ENCODE results near the gene MEGF6. TPM values are rescaled to one million over a fixed set of nuclear protein-coding genes. Genes with fewer than 3 reads are reported as not detected.

The MEGF6 gene
- total RNA-seq, 1 donor from 2014 or later = 198 TPM

DNA sequence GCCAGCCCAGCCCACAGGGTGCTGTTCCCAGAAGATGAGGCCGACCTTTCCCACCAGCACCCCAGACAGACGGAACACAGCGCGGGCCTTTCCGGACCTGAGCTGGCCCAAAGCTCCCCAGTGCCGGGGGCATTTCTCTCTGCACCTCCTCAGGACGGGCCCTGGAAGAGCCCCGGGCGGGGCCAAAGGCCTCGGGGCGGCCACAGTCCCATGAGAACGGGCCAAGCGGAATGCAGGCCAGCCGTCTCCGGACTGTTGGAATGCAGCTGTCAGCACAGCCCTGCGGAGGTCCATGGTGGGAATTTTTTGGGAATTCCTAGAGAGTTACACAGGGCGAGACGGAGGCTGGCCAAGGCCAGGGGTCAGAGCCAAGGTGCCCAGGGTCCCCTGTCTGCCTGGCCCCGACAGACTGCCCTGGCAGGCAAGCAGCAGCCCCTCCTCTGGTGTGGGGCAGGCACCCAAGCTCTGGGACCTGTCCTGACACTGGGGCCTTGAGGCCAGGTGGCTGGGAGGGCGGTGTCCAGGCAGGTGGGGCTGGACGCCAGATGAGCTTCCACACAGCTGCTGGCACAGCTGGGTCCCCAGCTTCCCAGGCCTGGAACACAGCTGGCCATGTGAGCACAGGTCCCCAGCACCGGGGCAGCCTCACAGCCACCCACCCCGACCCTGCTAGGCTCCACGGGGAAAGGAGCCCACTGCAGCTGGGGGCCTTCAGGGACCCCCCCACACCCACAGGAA lies 63.0 kb downstream of the MEGF6 start:
- no peaks in the 10 kb centered on the region for H3K9me3 Mint-ChIP-seq (ENCODE audit: unreplicated experiment)
- no peak for DNase-seq (ENCODE audit: low spot score)
- no peak overlapping the region for H3K27ac Mint-ChIP-seq (ENCODE audit: unreplicated experiment)
- no peaks in the 10 kb centered on the region for H3K27me3 Mint-ChIP-seq (ENCODE audit: unreplicated experiment)
- H3K4me3 Mint-ChIP-seq (ENCODE audit: unreplicated experiment) = no peak overlapping the region
- TF ChIP-seq, protein P1, sequence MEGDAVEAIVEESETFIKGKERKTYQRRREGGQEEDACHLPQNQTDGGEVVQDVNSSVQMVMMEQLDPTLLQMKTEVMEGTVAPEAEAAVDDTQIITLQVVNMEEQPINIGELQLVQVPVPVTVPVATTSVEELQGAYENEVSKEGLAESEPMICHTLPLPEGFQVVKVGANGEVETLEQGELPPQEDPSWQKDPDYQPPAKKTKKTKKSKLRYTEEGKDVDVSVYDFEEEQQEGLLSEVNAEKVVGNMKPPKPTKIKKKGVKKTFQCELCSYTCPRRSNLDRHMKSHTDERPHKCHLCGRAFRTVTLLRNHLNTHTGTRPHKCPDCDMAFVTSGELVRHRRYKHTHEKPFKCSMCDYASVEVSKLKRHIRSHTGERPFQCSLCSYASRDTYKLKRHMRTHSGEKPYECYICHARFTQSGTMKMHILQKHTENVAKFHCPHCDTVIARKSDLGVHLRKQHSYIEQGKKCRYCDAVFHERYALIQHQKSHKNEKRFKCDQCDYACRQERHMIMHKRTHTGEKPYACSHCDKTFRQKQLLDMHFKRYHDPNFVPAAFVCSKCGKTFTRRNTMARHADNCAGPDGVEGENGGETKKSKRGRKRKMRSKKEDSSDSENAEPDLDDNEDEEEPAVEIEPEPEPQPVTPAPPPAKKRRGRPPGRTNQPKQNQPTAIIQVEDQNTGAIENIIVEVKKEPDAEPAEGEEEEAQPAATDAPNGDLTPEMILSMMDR (IDR thresholded peaks at IDR 0.05; ENCODE audit: unreplicated experiment) = no peak
- peaks cover 5% of the 10 kb centered on the region for H3K36me3 Mint-ChIP-seq (ENCODE audit: low read depth, unreplicated experiment)
- H3K4me1 Mint-ChIP-seq (ENCODE audit: unreplicated experiment) = no peaks in the 10 kb centered on the region

GRCh38 chr1:3547055-3548005 lies 64.0 kb downstream of the MEGF6 start:
- no peaks in the 10 kb centered on the region for H3K27me3 Mint-ChIP-seq (ENCODE audit: unreplicated experiment)
- no peak for DNase-seq (ENCODE audit: low spot score)
- TF ChIP-seq, protein P1 (IDR thresholded peaks at IDR 0.05; ENCODE audit: unreplicated experiment) = no peak
- no peak overlapping the region for H3K4me3 Mint-ChIP-seq (ENCODE audit: unreplicated experiment)
- no peak overlapping the region for H3K27ac Mint-ChIP-seq (ENCODE audit: unreplicated experiment)
- H3K4me1 Mint-ChIP-seq (ENCODE audit: unreplicated experiment) = no peaks in the 10 kb centered on the region
- H3K9me3 Mint-ChIP-seq (ENCODE audit: unreplicated experiment) = no peaks in the 10 kb centered on the region
- peaks cover 5% of the 10 kb centered on the region for H3K36me3 Mint-ChIP-seq (ENCODE audit: low read depth, unreplicated experiment)

DNA sequence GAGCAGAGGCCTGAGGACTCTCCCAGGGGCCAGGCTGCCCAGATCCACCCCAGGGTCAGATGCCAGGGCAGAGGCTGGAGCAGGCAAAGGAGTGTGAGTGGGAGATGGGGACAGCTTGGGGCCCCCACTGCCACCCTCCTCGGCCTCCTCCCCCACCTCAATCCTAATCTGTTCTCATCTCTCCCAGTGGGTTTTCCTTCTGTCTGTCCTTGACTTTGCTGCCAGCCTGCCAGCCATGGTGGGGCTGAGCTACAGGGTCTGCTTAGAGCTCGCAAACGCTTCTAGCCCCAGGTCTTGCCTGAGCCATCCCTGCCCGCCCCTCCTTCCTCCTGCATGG lies 65.3 kb downstream of the MEGF6 start:
- Mint-ChIP-seq H3K4me3 (ENCODE audit: unreplicated experiment) (no peak overlapping the region), H3K36me3 (ENCODE audit: low read depth, unreplicated experiment) (peaks cover 5% of the 10 kb centered on the region), H3K4me1 (ENCODE audit: unreplicated experiment) (no peaks in the 10 kb centered on the region), H3K27ac (ENCODE audit: unreplicated experiment) (no peak overlapping the region), H3K27me3 (ENCODE audit: unreplicated experiment) (no peaks in the 10 kb centered on the region), H3K9me3 (ENCODE audit: unreplicated experiment) (no peaks in the 10 kb centered on the region)
- TF ChIP-seq, protein P1 (IDR thresholded peaks at IDR 0.05; ENCODE audit: unreplicated experiment) = no peak
- DNase-seq (ENCODE audit: low spot score) = no peak

- Mint-ChIP-seq H3K27ac (ENCODE audit: unreplicated experiment) (no peak overlapping the region), H3K36me3 (ENCODE audit: low read depth, unreplicated experiment) (peaks cover 7% of the 10 kb centered on the region), H3K27me3 (ENCODE audit: unreplicated experiment) (peaks cover 3% of the 10 kb centered on the region), H3K4me1 (ENCODE audit: unreplicated experiment) (no peaks in the 10 kb centered on the region), H3K4me3 (ENCODE audit: unreplicated experiment) (no peak overlapping the region), H3K9me3 (ENCODE audit: unreplicated experiment) (no peaks in the 10 kb centered on the region)
- DNase-seq (ENCODE audit: low spot score) = no peak
- TF ChIP-seq, protein P1 (IDR thresholded peaks at IDR 0.05; ENCODE audit: unreplicated experiment) = no peak
Measured at GRCh38 chr1:3545363-3546047, 65.8 kb downstream of the MEGF6 start.

Measured in endothelial cell (in vitro differentiated cells).